Natural killer cell (primary cell): ENCODE measurements around the gene AVPR2. TPM values are rescaled to one million over a fixed set of nuclear protein-coding genes. Genes with fewer than 3 reads are reported as not detected.

Experiments
- ATAC-seq, 3 donors: fragments of 150-1000 bp in 2 of 3; fragments of 200-7000 bp in 1 of 3; cut with Tn5 transposase; 1 replicate in 1 of 3; 2 replicates in 2 of 3; pipeline ENCODE4 v1.10.0; 2021; ENCODE audit warnings: mild to moderate bottlenecking in 2 of 3, moderate library complexity in 2 of 3
- DNase-seq, 2 donors: peaks; one replicate each; pipeline versions ENCODE4 v3.0.0 to v3.0.0-alpha.2; 2013 to 2021; ENCODE audit warnings: mixed read lengths in 1 of 2
- H3K27ac ChIP-seq: one replicate; pipeline ENCODE4 v1.5.1; 2013; ENCODE audit warnings: mild to moderate bottlenecking, low read length
- H3K27me3 ChIP-seq: one replicate; pipeline ENCODE4 v1.6.1; 2013; ENCODE audit warnings: low read length; ENCODE audit not compliant: control insufficient read depth, insufficient read depth
- H3K36me3 ChIP-seq: one replicate; pipeline ENCODE4 v1.6.1; 2013; ENCODE audit warnings: low read length; ENCODE audit not compliant: control insufficient read depth, insufficient read depth
- H3K4me1 ChIP-seq: one replicate; pipeline ENCODE4 v1.6.1; 2013; ENCODE audit warnings: low read length; ENCODE audit not compliant: control insufficient read depth, insufficient read depth
- H3K4me3 ChIP-seq: one replicate; pipeline ENCODE4 v1.5.1; 2013; ENCODE audit warnings: low read length
- H3K9me3 ChIP-seq: one replicate; pipeline ENCODE4 v1.6.1; 2013; ENCODE audit warnings: low read length; ENCODE audit not compliant: control insufficient read depth, insufficient read depth
- H3K27ac Mint-ChIP-seq, 2 donors: one replicate each; pipeline ENCODE4 v1.8.0; 2022; ENCODE audit warnings: mild to moderate bottlenecking in 2 of 2, mixed read lengths in 2 of 2, moderate library complexity in 1 of 2
- H3K27me3 Mint-ChIP-seq, 2 donors: one replicate each; pipeline ENCODE4 v1.8.0; 2022; ENCODE audit warnings: low read depth in 2 of 2, mixed read lengths in 2 of 2
- H3K36me3 Mint-ChIP-seq: one replicate; pipeline ENCODE4 v1.8.0; 2022; ENCODE audit warnings: mixed read lengths
- H3K4me1 Mint-ChIP-seq, 2 donors: one replicate each; pipeline ENCODE4 v1.8.0; 2022; ENCODE audit warnings: mixed read lengths in 2 of 2
- H3K4me3 Mint-ChIP-seq: one replicate; pipeline ENCODE4 v1.8.0; 2022; ENCODE audit warnings: mild to moderate bottlenecking, moderate library complexity, mixed read lengths
- H3K9me3 Mint-ChIP-seq, 2 donors: one replicate each; pipeline ENCODE4 v1.8.0; 2022; ENCODE audit warnings: mixed read lengths in 2 of 2
- WGBS: methylation state at CpG from one replicate; pipeline ENCODE4 v1.1.7; 2013; ENCODE audit warnings: missing lambda C conversion rate; ENCODE audit not compliant: insufficient coverage; 5-methylcytosine and 5-hydroxymethylcytosine counted together
- intact Hi-C: fragments of 100-400 bp; cut with micrococcal nuclease; formaldehyde crosslinking; loops from one replicate; pipeline ENCODE4 v1.14.2; 2022
- total RNA-seq, 4 donors: library from RNA; stranded (reverse); fragments of 120-200 nt in 1 of 4; gene quantifications; one replicate each; pipeline versions ENCODE4 v1.2.3 to v1.2.4, GENCODE V29; 2013 to 2022
- TF ChIP-seq, protein P1 (sequence below): fragments of 200-600 bp; IDR thresholded peaks from one replicate; pipeline ENCODE4 v1.8.0; 2022; ENCODE audit warnings: antibody characterized with exemption

AVPR2 gene
- total RNA-seq, 3 donors from 2014 or later (not counting 1 experiment from before 2014, with no cell fraction given), result not detected

DNA sequence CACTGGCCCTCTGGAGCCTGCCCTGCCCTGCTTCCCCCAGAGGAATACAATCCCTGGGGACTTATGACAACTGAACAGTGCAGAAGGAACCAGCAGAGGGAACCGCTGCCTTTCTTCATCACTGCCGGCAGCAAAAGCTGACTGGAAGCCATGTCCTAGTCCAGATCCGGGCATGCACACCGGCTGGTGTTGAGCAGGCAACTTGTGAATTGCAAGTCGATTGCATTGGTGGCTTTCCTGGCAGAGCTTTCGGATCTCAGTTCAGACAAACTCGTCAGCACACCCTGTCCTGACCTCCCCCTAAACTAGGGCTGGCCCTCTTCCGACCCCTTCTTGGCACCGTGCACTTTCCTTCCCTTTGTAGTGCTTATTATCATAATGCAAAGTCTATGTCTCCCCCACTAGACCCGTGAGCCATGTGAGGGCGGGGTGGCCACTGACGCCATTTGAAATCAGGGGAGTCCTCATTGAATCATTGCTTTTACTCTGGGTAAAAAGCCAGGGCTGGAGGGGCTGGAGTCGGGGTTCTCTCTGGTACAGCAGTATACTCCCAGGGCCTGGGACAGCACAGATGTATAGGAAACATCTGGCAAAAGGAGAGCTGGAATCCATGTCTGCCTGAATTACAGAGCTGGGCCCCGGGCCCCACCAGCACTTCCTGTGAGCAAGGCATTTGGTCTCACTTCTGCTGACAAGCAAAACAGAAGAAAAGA, 19.8 kb downstream of the AVPR2 start:
- peak in 1 of 2 donors; percentile 75 for DNase-seq
- H3K4me1 Mint-ChIP-seq, result peaks cover 35 to 56% of the 10 kb centered on the region in 2 donors
- peak overlapping the region; percentile 90 for H3K4me3 Mint-ChIP-seq

DNA sequence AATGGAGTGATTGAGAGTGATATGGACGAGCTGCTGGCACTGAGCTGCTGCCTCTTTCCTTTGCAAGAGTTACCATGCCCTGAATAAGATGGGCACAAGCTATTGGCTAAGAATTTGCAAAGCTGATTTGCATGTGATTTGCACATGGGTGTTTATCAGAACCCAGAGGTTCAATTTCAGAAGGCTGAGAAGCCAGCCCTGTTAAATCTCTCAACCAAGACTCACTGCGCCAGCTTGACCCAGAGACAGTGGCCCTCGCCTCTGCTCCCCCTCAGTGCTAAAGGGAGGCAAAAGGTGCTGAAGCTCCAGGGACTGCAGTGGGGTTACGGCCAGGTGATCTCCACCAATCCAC, 20.9 kb downstream of the AVPR2 start:
- intact Hi-C loops, result loop anchor here (5.0 to 10.0 kb wide), 2 partner anchors 42 to 169 kb away; partner anchors contain the start of gene MECP2
- Mint-ChIP-seq H3K27me3 (no peaks in the 10 kb centered on the region), H3K36me3 (no peaks in the 10 kb centered on the region), H3K9me3 (no peaks in the 10 kb centered on the region), H3K27ac (peak overlapping the region; percentile 91 to 96), H3K4me3 (peak overlapping the region; percentile 90), H3K4me1 (peaks cover 35 to 56% of the 10 kb centered on the region in 2 donors)
- H3K27me3 ChIP-seq, result no peaks in the 10 kb centered on the region
- ATAC-seq, result no peak
- WGBS, result 0% methylated on average over 4 of the region's 4 CpGs
- peak overlapping the region; percentile 83 for H3K27ac ChIP-seq
- H3K4me1 ChIP-seq, result peaks cover 83% of the 10 kb centered on the region
- DNase-seq, result peak in 1 of 2 donors; percentile 55
- TF ChIP-seq, protein P1, sequence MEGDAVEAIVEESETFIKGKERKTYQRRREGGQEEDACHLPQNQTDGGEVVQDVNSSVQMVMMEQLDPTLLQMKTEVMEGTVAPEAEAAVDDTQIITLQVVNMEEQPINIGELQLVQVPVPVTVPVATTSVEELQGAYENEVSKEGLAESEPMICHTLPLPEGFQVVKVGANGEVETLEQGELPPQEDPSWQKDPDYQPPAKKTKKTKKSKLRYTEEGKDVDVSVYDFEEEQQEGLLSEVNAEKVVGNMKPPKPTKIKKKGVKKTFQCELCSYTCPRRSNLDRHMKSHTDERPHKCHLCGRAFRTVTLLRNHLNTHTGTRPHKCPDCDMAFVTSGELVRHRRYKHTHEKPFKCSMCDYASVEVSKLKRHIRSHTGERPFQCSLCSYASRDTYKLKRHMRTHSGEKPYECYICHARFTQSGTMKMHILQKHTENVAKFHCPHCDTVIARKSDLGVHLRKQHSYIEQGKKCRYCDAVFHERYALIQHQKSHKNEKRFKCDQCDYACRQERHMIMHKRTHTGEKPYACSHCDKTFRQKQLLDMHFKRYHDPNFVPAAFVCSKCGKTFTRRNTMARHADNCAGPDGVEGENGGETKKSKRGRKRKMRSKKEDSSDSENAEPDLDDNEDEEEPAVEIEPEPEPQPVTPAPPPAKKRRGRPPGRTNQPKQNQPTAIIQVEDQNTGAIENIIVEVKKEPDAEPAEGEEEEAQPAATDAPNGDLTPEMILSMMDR, result no peak
- no peaks in the 10 kb centered on the region for H3K9me3 ChIP-seq
- peak overlapping the region; percentile 73 for H3K4me3 ChIP-seq
- H3K36me3 ChIP-seq, result peaks cover 9% of the 10 kb centered on the region

More for the DNA sequence above, 19.8 kb downstream of the AVPR2 start:
- WGBS, result 3% methylated on average over 14 of the region's 14 CpGs
- Histone ChIP-seq H3K27ac (peak overlapping the region; percentile 83), H3K27me3 (no peaks in the 10 kb centered on the region), H3K36me3 (peaks cover 13% of the 10 kb centered on the region), H3K4me1 (peaks cover 79% of the 10 kb centered on the region), H3K4me3 (peak overlapping the region; percentile 73), H3K9me3 (no peaks in the 10 kb centered on the region)
- H3K27me3 Mint-ChIP-seq, result no peaks in the 10 kb centered on the region
- no peak for ATAC-seq
- H3K27ac Mint-ChIP-seq, result peak overlapping the region; percentile 91 to 96
- no peaks in the 10 kb centered on the region for H3K36me3 Mint-ChIP-seq
- intact Hi-C loops, result loop anchor here (1.0 to 10.0 kb wide), 2 partner anchors 23 to 170 kb away; partner anchors contain the start of gene MECP2
- no peaks in the 10 kb centered on the region for H3K9me3 Mint-ChIP-seq
- TF ChIP-seq, protein P1, result no peak

DNA sequence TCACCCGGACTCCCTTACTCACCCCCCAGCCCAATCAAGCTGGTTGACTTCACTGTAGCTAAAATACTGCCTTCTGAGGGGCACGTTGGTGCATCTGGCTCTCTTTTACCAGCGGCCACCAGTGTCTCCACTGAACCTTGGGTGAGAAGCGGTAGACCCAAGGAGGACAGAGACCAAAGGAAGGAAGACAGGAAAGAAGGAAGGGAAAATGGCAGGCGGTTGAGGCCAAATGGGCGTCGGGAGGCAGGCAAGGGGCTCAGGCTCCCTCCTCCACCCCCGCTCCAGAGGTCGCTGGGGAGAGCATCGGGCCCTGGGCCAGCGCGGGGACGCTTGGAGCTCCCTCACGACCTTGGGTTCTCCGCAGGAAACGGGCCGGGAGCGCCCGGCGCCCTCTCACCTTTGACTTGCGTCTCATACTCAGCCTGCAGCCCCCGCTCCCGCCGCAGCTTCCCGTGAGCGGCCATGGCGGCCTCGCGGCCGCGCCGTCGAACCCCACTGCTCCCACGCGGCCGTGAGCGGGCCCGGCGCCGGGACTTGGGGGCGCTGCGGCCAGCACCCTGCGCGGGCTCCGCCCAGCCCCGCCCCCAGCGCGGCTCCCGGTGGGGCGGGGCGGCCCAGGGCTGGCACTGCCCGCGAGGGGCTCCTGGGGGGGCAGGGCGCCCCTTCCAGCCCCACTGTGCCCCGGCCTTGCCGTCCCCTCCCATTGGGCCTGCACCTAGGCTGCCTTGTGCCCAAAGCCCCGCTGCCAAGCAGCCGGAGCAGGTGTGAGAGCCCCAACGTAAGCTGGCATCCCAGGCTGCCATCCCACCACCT, 21.5 kb downstream of the AVPR2 start, which contains the start of gene ARHGAP4:
Gene ARHGAP4 (minus strand): TSS at position 526 of the 813 bp plus-strand sequence. CDS start 62 bp downstream, at position 464.
- H3K4me1 Mint-ChIP-seq, result peaks cover 35 to 56% of the 10 kb centered on the region in 2 donors
- H3K27ac Mint-ChIP-seq, result peak within 1 kb of the TSS; percentile 91 to 96
- no peaks in the 10 kb centered on the region for H3K27me3 Mint-ChIP-seq
- DNase-seq (peak; percentile 44 to 68), ATAC-seq (peak in 1 of 3 donors; percentile 3)
- no peaks in the 10 kb centered on the region for H3K9me3 ChIP-seq
- peak within 1 kb of the TSS; percentile 100 for H3K27ac ChIP-seq
- intact Hi-C loops, result loop anchor here (2.0 to 10.0 kb wide), 3 partner anchors 19 to 169 kb away; partner anchors contain the start of gene MECP2
- H3K27me3 ChIP-seq, result no peaks in the 10 kb centered on the region
- no peaks in the 10 kb centered on the region for H3K36me3 Mint-ChIP-seq
- H3K36me3 ChIP-seq, result peaks cover 9% of the 10 kb centered on the region
- peak within 1 kb of the TSS; percentile 90 for H3K4me3 Mint-ChIP-seq
- peak within 1 kb of the TSS; percentile 85 for H3K4me3 ChIP-seq
- peaks cover 80% of the 10 kb centered on the region for H3K4me1 ChIP-seq
- WGBS, result under 1% methylated on average over 54 of the region's 59 CpGs
- TF ChIP-seq, protein P1, result no peak
- H3K9me3 Mint-ChIP-seq, result no peaks in the 10 kb centered on the region
